Lung microvascular endothelial cell (primary cell): ENCODE results near the gene KIRREL2. TPM values are rescaled to one million over a fixed set of nuclear protein-coding genes. Genes with fewer than 3 reads are reported as not detected.
"Not testable (repeated sequence)": the region's sequence is repeated elsewhere in the genome, so short reads cannot be mapped to it uniquely, and the experiment has no call there.

Experiments used
- DNase-seq, 2 donors: peaks; one replicate each; pipeline versions ENCODE4 v3.0.0 to v3.0.0-alpha.2; 2010; ENCODE audit warnings: low read depth in 2 of 2
- total RNA-seq: library from RNA; depleted of rRNA; stranded (reverse); fragments of >200 nt; gene quantifications from 2 replicates; pipeline ENCODE4 v1.2.1, GENCODE V29; 2014

Gene KIRREL2
- total RNA-seq, 1 donor from 2014 or later: not detected

DNA sequence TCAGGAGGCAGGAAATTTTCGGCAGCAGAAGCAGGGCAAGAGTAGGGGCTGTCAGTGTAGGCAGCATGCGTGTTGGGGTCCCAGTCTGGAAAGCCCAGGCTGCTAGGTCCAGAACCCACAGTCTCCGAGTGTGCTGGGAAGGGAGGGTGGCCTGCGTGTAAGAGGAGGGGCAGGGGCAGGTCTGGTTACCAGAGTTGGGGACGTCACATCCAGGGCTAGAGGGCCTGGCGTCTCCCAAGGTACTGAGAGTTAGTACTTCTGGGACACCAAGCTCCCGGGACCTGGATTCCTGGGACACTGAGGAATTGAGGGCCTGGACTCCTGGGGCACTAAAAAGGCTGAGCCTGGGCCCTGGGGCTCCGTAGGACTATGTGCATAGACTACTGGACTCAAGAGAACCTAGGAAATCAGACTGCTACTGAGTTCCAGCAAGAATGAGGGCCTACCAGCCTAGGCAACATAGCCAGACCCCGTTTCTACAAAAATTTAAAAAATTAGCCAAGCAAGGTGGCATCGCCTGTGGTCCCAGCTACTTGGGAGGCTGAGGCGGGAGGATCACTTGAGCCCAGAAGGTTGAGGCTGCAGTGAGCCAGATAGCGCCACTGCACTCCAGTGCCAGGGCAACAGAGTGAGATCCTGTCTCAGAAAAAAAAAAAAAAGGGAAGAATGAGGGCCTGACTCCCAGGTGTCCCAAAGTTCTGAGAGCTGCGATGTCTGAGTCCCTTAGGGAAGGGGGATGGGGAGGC lies 41.2 kb downstream of the KIRREL2 start:
- DNase-seq: no peak

DNA sequence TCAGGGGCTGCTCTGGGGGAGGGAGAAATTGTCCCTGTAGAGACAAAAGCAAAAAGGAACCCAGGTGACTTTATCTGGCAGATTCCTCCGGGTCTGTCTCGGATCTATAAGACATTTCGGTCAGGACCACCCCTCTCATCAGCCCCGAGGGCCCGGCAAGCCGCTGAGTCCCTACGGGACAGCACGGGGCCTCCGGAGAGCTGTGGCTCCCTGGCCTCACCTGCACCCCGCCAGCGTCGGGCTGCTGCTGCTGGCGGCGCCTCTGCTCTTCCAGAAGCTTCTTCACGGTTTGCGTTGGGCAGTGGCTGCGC lies 41.7 kb downstream of the KIRREL2 start:
- no peak for DNase-seq

DNA sequence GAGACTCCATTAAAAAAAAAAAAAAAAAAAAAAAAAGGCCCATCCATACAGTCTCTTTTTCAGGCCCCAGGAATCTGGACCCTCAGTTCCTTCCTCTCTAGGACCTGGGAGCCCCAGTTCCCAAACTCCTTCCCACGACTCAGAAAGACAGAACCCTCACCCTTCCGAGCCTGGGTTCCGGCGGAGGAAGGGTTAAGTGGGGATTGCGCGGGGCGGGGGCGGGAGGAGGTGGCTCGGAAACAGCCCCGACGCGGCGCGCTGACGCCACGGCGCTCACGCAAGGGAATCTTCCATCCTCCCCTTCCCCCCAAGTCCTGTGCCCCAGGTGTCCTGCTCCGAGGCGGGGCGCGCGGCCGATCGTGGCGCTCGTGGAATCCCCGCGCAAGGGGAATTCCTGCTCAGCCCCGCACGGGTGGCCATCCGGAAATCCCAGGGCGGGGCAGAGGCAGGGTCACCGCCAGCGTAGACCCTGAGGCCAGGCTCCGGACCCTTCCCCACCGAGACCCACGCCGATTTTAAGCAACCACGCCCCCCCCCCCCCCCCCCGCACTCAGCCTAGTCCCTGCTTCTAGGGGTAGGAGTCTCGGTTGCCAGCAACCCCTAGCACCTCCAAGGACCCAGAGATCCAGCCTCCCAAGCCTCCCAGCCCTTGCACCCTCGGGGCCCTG lies 43.0 kb downstream of the KIRREL2 start:
- peak; percentile 84 to 92 for DNase-seq

DNA sequence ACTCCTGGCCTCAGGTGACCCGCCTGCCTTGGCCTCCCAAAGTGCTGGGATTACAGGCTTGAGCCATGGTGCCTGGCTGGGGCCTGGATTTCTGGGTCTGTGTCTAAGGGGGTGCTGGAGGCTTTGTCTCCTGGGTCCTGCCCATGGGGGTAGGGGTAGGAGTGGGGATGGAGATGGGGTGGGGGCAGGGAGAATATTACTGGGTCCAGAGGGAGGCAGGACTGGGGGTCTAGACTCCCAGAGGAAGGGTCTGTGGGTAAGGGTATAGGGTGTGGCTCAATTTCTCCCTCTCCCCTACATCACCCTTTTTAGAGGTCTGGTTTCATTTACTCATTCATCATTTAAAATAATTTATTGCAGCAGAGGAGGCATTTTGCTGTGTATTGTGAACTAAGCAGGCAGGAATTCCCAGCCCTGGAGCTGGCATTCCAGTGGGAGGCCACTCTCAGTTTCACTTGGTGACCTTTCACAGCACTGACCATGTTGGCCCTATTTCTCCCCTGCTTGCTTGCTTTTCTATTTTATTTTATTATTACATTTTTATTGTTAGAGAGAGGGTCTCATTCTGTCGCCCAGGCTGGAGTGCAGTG lies 44.4 kb downstream of the KIRREL2 start:
- DNase-seq: no peak

DNA sequence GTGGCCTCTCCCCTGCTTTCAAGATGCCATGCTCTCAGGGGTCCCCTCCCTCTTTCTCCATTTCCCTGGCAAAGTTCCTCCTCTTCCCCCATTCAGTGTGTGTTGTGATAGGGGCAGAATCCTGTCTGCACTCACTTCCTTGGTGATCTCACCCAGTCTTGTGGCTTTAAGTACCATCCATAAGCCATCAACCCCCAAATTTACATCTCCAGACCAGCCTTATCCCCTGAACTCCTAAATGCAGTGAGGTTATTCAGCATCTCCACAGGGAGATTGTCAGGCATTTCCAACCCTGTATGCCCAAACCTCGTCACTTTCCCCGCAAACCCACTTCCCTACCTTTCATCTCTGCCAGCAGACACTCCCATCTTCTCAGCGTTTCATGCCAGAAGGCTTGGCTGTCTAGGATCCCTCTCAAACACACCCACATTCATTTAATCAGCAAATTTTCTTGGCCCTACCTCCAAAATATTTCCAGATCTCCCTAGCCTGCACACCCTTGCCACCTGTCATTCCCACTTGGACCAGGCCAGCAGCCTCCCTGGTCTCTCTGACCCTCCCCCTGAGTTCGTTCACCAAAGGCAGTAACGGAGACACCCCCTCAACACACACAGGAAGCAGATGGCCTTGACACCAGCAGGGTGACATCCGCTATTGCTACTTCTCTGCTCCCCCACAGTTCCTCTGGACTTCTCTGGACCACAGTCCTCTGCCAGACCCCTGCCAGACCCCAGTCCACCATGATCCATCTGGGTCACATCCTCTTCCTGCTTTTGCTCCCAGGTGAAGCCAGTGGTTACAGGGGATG lies 45.3 kb downstream of the KIRREL2 start, which contains the start of gene HCST:
Gene HCST, plus strand, starts transcription at position 676 of the 808 bp plus-strand sequence. Its CDS starts 65 bp downstream, at position 741.
- no peak for DNase-seq

DNA sequence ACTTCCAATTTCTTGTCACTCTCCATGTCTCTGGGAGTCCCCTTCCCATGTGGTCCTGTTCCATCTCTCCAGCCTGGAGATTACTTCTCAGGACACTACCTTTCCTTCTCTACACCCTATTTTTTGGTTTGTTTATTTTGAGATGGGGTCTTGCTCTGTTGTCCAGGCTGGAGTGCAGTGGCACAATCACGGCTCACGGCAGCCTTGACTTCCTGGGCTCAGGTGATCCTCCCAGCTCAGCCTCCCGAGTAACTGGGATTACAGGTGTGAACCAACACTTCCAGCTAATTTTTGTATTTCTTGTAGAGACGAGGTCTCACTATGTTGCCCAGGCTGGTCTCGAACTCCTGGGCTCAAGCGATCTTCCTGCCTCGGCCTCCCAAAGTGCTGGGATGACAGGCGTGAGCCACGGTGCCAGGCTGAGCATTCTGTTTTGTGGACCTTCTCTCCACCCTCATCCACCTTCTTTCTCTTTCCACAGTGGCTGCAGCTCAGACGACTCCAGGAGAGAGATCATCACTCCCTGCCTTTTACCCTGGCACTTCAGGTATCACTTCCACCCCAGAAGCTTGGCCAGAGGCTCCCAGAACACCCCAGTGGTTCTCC lies 46.3 kb downstream of the KIRREL2 start:
- no peak for DNase-seq

DNA sequence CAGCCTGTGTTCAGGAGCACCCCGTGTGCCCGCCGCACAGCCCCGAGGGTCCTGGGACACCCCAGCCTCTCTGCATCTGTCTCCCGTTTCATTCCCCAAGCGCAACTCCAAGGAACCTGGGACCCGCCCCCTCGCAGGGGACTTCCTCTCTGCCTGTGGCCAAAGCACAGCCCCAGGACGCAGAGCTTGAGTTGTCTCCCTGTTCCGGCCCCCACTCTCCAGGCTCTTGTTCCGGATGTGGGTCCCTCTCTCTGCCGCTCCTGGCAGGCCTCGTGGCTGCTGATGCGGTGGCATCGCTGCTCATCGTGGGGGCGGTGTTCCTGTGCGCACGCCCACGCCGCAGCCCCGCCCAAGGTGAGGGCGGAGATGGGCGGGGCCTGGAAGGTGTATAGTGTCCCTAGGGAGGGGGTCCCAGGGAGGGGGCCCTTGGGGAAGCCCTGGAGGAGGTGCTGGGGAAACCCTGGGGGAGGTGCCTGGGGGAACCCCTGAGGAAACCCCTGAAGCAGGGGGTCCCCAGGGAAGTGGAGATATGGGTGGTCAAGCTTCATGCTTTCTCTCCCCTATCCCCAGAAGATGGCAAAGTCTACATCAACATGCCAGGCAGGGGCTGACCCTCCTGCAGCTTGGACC lies 47.0 kb downstream of the KIRREL2 start:
- peak in 1 of 2 donors; percentile 39 for DNase-seq

DNA sequence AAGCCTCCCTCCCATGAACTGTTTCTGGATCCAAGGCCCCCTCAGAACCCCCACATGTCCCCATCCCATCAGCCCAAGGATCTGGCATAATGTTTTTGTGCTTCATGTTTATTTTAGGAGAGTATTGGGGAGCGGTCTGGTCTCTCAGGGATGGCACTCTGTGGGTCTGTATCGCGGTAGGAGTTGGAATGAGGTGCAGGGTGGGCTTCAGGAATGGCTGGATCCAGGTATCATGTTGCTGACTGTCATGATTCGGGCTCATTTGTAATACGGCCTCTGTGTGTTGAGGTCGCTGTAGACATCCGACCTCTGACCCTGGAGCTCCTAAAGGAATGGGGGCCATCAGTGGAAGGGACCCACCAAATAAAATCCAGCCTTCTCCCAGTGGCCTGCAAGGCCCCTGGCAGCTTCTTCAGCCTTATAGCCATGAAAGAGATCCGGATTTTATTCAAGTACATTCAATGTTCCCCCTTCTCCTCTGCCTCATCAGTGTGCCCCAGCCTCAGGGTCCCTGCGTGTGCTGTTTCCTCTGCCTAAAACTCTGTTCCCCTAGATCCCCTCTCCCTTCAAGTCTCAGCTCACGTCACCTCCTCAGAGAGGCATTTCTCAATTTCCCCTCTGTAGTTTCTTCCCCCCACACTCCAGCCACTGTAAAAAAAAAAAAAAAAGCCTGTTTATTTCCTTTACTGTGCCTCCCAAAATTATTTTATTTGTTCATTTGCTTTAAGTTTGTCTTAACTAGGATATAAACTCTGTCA lies 47.8 kb downstream of the KIRREL2 start:
- no peak for DNase-seq

DNA sequence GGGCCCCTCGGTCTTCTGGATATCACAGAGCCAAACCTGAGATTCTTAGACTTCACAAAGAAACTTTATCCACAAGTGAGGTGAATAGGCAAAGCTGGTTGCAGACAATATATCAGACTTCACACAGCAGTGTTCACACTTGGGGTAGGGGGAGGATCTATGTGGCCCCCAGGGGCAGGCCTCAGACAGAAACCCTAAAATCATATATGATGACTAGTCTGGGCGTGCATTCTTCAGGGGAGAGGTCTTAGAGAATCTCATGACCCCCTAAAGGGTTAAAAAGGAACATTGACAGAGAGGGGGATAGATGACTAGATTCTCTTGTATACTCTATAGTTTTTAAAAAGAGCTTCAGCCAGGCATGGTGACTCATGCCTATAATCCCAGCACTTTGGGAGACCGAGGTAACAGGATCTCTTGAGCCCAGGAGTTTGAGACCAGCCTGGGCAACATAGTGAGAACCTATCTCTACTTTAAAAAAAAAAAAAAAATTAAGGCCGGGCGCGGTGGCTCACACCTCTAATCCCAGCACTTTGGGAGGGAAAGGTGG lies 48.5 kb downstream of the KIRREL2 start:
- no peak for DNase-seq

DNA sequence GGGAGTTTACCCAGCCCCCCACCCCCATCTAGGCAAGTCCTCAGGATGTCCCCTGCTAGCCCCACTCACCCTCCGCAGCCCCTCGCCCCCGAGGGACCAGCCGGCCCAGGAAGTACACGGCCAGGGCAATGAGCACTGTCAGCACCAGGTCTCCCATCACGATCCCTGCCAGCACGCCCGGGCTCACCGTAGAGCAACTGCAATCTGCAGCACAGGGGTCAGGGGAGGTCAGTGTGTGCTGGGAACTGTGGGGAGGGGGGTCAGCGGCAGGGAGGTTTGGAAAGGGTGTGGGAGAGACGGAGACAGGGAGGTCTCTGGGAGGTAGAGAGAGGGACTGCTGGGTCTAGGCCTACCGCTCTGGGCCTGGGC lies 50.6 kb downstream of the KIRREL2 start:
- no peak for DNase-seq

DNA sequence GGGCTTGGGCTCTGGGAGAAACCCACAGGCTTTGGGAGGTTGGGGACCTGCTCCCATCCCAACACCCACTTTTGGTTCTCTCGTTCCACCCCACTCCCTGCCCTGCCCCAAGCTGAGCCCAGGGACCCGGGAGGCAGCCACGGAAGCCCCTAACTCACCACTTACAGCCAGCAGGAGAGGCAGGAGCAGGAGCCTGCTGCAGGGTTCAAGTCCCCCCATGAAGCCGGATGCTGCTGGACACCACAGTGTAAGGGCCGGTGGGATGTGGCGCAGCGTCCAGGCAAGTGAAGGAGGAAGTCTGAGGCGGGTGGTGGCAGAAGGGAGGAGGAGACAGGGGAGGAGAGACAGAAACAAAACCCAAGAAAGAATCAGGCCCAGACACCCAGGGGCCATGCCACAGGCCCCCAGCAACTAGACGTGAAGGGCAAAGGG lies 51.3 kb downstream of the KIRREL2 start, which contains the start of gene TYROBP:
Gene TYROBP, minus strand, starts transcription at position 286 of the 432 bp plus-strand sequence. Its CDS starts 67 bp downstream, at position 219.
- no peak for DNase-seq

DNA sequence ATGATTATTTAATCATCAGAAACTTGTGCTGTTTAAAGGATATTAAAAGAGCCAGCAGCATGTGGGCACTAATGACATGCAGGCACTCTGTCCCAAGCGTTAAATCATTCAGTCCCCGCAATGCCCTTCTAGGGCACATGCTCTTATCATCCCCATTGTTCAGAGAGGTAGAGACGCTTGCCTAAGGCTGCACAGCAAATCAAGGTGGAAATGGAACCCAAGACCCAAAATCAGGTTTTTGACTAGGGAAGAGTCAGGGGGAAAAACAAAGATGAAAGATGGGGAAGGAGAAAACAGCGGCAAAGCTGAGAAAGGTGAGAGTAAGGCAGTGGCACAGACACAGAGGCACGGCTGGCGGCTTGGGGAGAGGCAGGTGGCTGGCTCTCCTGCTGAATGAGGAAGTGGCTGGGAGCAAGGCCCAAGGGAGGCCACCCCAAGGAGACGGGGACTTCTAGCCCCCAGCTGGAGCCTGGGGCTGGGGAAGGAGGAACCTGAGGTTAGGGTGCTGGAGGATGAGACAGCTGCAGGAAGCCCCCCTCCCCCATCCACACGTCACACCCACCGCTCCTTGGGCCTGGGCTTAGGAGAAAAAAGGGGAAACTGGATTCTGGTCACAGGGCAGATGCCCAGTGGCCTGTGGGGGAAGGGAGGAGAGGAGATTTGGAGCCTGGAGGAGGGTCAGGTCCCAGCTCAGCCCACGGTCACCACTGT lies 52.4 kb downstream of the KIRREL2 start:
- no peak for DNase-seq

DNA sequence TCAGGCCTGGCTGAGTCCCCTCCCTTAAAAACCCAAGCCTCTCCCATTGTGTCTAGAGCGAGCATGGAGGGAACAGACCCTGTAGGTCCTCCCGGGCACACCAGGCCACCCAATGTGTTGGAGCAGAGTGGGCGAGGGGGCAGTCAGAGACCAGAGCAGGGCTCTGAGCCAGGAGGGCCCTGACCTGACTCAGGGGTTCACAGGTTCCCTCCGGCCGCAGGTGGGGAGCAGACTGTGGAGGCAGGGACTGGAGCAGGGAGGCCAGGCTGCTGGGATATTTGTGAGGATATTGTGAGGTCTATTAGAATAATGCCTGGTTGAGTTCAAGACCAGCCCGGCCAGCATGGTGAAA lies 52.9 kb downstream of the KIRREL2 start:
- no peak for DNase-seq

DNA sequence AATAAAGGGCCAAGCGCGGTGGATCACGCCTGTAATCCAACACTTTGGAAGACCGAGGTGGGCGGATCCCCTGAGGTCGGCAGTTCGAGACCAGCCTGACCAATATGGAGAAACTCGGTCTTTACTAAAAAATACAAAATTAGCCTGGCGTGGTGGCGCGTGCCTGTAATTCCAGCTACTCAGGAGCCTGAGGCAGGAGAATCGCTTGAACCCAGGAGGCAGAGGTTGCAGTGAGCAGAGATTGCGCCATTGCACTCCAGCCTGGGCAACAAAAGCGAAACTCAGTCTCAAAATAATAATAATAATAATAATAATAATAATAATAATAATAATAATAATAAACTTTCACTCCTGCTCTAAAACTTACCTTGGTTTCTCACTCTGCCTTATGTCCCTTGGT lies 53.6 kb downstream of the KIRREL2 start:
- not testable (repeated sequence) for DNase-seq

DNA sequence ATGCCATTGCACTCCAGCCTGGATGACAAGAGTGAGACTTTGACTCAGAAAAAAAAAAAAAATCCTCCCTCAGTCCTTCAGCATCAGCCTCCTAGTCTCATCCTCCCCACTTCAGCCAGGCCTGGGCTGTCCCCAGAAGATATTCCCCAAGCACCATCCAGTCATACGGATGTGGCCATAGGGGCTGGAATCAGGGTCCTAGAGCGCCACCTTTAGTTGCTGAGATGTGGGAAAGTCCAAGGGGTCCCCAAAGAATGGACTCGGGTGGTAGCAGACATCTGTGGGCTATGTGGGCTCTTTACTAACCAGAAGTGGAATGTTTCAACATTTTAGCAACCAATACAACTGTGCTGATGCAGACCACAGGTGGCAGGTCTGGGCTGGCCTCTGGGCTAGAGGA lies 54.5 kb downstream of the KIRREL2 start:
- no peak for DNase-seq

DNA sequence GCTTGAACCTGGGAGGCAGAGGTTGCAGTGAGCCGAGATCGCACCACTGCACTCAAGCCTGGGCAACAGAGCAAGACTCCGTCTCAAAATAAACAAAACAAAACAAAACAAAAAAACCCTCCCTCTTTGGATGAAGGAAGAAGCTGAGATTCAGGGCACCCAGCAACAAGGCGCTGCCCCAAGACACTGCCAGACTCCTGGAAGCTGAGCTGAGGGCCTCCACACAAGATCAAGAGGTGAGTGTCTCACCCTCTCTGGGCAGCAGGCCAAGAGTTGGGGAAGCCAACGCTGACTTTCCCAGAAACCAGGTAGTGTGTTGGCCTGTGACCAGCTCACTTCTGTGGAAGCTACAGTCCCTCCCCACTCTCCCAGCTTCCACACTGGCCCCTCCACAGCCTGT lies 55.1 kb downstream of the KIRREL2 start:
- DNase-seq: no peak

DNA sequence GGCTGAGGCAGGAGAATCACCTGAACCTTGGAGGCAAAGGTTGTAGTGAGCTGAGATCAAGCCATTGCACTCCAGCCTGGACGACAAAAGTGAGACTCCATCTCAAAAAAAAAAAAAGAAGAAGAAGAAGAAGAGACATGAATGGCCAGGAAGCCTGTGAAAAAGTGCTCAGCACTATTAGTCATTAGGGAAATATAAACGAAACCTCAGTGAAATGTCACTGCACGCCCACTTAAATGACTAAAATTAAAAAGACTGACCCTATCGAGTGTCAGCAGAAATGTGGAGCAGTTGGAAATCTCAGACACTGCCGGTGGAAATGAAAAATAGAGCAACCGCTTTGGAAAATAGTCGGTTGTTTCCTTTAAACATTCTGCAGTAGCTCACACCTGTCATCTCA lies 56.9 kb downstream of the KIRREL2 start:
- DNase-seq: no peak

DNA sequence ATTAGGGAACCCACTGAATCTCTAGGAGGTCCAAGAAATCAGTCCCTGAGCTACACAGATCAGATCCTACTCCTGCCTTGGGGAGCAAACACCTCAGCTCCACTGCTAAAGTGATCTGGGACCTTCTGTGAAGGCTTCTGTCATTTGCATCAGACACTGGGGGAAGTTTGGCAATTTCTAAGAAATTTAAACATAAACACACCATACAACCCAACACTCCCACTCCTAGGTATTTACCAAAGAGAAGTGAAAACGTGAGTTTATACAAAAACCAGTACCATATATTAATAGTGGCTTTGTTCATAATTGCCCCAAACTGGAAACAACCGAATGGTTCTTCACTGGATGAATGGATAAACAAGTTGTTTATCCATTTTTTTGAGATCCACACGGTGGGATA lies 58.7 kb downstream of the KIRREL2 start:
- DNase-seq: no peak
